Adrenal gland (tissue), 5 donors: ENCODE results near the gene BNC2.

Source experiments
- CTCF ChIP-seq, 6 experiments: fragments of 450-650 bp in 4 of 6; fragments of 200-600 bp in 2 of 6; sonication (generic) in 1 of 6; IDR thresholded peaks; 1 replicate in 5 of 6; 2 replicates in 1 of 6; pipeline versions ENCODE4 v1.5.1 to v1.8.0; 2016 to 2021; ENCODE audit warnings: antibody characterized with exemption in 6 of 6, mild to moderate bottlenecking in 2 of 6, moderate library complexity in 1 of 6
- POLR2A ChIP-seq, 2 donors: fragments of 450-650 bp; IDR thresholded peaks; one replicate each; pipeline ENCODE4 v1.6.1; 2017; ENCODE audit warnings: antibody characterized with exemption in 2 of 2, mild to moderate bottlenecking in 2 of 2, moderate library complexity in 1 of 2
- donor health status: DM: no; HTN: no; CAD: no.

- no peak for TF ChIP-seq CTCF (IDR thresholded peaks at IDR 0.05)
- TF ChIP-seq POLR2A (IDR thresholded peaks at IDR 0.05): no peak
Observed at GRCh38 chr9:16519001-16519400, 351.5 kb downstream of the BNC2 start.
